Neural crest cell (in vitro differentiated cells): Measurements from ENCODE around the gene CUL5. TPM values are rescaled to one million over a fixed set of nuclear protein-coding genes. Genes with fewer than 3 reads are reported as not detected.

ENCODE experiments used
- DNase-seq: peaks from one replicate; pipeline ENCODE4 v3.0.0; 2021; ENCODE audit warnings: low read depth, mixed read lengths, low spot score
- H3K27ac Mint-ChIP-seq: one replicate; pipeline ENCODE4 v1.8.0; 2021; ENCODE audit warnings: mild to moderate bottlenecking, mixed read lengths; ENCODE audit not compliant: unreplicated experiment
- H3K27me3 Mint-ChIP-seq: 2 replicates; pipeline ENCODE4 v1.8.0; 2021; ENCODE audit warnings: low read depth, mild to moderate bottlenecking, mixed read lengths
- H3K36me3 Mint-ChIP-seq: 2 replicates; pipeline ENCODE4 v1.8.0; 2021; ENCODE audit warnings: low read depth, mild to moderate bottlenecking, mixed read lengths
- H3K4me1 Mint-ChIP-seq: 2 replicates; pipeline ENCODE4 v1.8.0; 2021; ENCODE audit warnings: mixed read lengths
- H3K4me3 Mint-ChIP-seq: one replicate; pipeline ENCODE4 v1.8.0; 2021; ENCODE audit warnings: mild to moderate bottlenecking, mixed read lengths
- H3K9me3 Mint-ChIP-seq: 2 replicates; pipeline ENCODE4 v1.8.0; 2021; ENCODE audit warnings: mixed read lengths
- total RNA-seq: library from RNA; stranded (reverse); gene quantifications from 2 replicates; pipeline ENCODE4 v1.2.1, GENCODE V29; 2021
- TF ChIP-seq, protein P1 (sequence below): fragments of 200-600 bp; sonication (generic); conservative IDR thresholded peaks from 2 replicates; pipeline ENCODE4 v1.5.0; 2021; ENCODE audit warnings: antibody characterized with exemption, mild to moderate bottlenecking

Gene CUL5
- total RNA-seq, 1 donor from 2014 or later = 46.3 TPM

GRCh38 chr11:108034952-108035351, 26.3 kb downstream of the CUL5 start:
- Mint-ChIP-seq H3K9me3 (peaks cover 7% of the 10 kb centered on the region), H3K36me3 (peaks cover 22% of the 10 kb centered on the region), H3K27ac (no peak overlapping the region), H3K27me3 (no peaks in the 10 kb centered on the region), H3K4me3 (no peak overlapping the region), H3K4me1 (no peaks in the 10 kb centered on the region)
- DNase-seq = no peak
- TF ChIP-seq, protein P1, sequence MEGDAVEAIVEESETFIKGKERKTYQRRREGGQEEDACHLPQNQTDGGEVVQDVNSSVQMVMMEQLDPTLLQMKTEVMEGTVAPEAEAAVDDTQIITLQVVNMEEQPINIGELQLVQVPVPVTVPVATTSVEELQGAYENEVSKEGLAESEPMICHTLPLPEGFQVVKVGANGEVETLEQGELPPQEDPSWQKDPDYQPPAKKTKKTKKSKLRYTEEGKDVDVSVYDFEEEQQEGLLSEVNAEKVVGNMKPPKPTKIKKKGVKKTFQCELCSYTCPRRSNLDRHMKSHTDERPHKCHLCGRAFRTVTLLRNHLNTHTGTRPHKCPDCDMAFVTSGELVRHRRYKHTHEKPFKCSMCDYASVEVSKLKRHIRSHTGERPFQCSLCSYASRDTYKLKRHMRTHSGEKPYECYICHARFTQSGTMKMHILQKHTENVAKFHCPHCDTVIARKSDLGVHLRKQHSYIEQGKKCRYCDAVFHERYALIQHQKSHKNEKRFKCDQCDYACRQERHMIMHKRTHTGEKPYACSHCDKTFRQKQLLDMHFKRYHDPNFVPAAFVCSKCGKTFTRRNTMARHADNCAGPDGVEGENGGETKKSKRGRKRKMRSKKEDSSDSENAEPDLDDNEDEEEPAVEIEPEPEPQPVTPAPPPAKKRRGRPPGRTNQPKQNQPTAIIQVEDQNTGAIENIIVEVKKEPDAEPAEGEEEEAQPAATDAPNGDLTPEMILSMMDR = no peak

DNA sequence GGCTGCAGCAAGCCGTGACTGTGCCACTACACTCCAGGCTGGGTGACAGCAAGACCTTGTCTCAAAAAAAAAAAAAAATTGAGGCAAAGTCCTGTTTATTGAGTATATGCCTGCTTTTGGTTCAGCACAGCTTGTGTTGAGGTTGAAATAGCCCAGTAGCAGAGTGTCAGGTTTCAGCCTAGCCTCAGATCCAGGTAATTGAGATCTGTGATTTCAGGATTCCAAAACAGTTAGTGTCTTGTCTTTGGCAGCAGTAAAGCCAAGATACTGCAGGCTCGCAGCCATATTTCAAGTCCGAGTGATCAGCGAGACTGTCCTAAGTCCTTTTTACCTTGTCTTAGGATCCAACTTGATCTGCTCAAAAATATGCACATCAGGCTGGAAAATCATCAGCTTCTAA, 27.0 kb downstream of the CUL5 start:
- Mint-ChIP-seq H3K9me3 (peaks cover 7% of the 10 kb centered on the region), H3K27me3 (no peaks in the 10 kb centered on the region), H3K4me1 (no peaks in the 10 kb centered on the region), H3K36me3 (peaks cover 17% of the 10 kb centered on the region), H3K27ac (no peak overlapping the region), H3K4me3 (no peak overlapping the region)
- TF ChIP-seq, protein P1 = no peak
- no peak for DNase-seq

DNA sequence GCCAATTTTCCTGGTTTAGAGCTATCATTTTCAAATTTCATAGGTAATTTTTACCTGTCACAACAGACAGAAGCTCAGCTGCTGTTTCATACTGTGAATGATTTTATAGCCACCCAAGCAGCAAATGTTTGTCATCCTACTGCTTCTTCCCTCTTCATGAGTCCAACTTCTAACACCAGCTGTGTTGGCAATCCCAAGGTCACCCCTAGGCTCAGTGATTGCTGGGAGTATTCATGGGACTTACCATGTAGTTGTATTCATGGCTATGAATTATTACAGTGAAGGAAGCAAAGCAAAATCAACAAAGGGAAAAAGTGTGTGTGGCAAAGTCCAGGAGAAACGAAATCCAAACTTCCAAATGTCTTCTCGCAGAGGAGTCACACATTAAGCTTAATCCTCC, 28.5 kb downstream of the CUL5 start:
- no peaks in the 10 kb centered on the region for H3K4me1 Mint-ChIP-seq
- no peak overlapping the region for H3K27ac Mint-ChIP-seq
- no peak for DNase-seq
- TF ChIP-seq, protein P1 = no peak
- no peaks in the 10 kb centered on the region for H3K27me3 Mint-ChIP-seq
- H3K4me3 Mint-ChIP-seq = no peak overlapping the region
- no peaks in the 10 kb centered on the region for H3K9me3 Mint-ChIP-seq
- H3K36me3 Mint-ChIP-seq = peaks cover 6% of the 10 kb centered on the region

DNA sequence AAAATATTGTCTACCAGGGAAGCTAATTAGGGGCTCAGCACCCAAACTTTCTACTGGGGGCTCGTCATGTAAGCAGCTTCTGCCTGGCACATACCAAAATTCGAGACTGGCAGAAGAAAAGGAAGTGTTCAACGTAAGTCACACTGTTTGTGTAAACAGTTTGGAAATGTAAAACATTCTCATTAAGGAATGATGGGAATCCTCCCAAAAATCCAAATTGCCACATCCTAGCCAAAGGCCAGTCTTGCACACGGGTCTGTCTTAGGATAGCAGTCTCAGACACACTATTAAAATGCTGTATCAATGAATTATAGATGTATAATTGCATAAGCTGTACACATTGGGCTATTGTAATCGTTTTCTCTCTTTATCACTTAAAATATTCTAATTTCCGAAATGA, 28.9 kb downstream of the CUL5 start:
- no peak overlapping the region for H3K27ac Mint-ChIP-seq
- no peak for DNase-seq
- H3K4me3 Mint-ChIP-seq = no peak overlapping the region
- no peaks in the 10 kb centered on the region for H3K27me3 Mint-ChIP-seq
- H3K36me3 Mint-ChIP-seq = peaks cover 6% of the 10 kb centered on the region
- no peaks in the 10 kb centered on the region for H3K9me3 Mint-ChIP-seq
- no peaks in the 10 kb centered on the region for H3K4me1 Mint-ChIP-seq
- TF ChIP-seq, protein P1 = no peak

DNA sequence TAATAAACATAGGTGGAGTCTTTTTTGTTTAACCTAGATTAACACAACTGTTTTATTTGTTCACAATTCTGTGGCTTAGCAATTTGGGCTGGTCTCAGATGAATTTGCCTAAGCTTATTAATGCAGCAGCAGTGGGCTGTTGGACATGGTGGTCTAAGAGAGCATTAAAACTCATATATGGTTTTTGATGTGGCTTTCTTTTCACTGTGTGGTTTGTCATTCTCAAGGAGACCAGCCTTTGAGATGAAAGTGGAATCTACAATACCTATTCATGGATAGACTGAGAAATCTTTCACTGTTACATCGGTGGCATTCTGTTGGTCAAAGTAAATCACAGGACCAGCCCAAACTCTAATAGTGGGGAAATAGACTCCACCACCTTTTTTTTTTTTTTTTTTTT, 39.6 kb downstream of the CUL5 start:
- H3K9me3 Mint-ChIP-seq = no peaks in the 10 kb centered on the region
- H3K27ac Mint-ChIP-seq = no peak overlapping the region
- no peak overlapping the region for H3K4me3 Mint-ChIP-seq
- TF ChIP-seq, protein P1 = no peak
- H3K36me3 Mint-ChIP-seq = peaks cover 10% of the 10 kb centered on the region
- DNase-seq = no peak
- H3K4me1 Mint-ChIP-seq = no peaks in the 10 kb centered on the region
- no peaks in the 10 kb centered on the region for H3K27me3 Mint-ChIP-seq

- Mint-ChIP-seq H3K4me3 (no peak overlapping the region), H3K27me3 (no peaks in the 10 kb centered on the region), H3K36me3 (peaks cover 30% of the 10 kb centered on the region), H3K9me3 (peaks cover 7% of the 10 kb centered on the region), H3K27ac (no peak overlapping the region), H3K4me1 (no peaks in the 10 kb centered on the region)
- TF ChIP-seq, protein P1 = no peak
- no peak for DNase-seq
Measured at GRCh38 chr11:108062336-108062735, 53.6 kb downstream of the CUL5 start.
